Left renal cortex interstitium (tissue), 4 donors: Measurements from ENCODE around the gene MRPS24. TPM values are rescaled to one million over a fixed set of nuclear protein-coding genes. Genes with fewer than 3 reads are reported as not detected.
"Not testable (repeated sequence)": the region's sequence is repeated elsewhere in the genome, so short reads cannot be mapped to it uniquely, and the experiment has no call there.

Source experiments
- DNase-seq, 4 donors: peaks; one replicate each; pipeline ENCODE4 v3.0.0-alpha.2; 2013; ENCODE audit warnings: low read depth in 4 of 4, low spot score in 2 of 4, missing footprints in 1 of 4
- polyA plus RNA-seq, 4 donors: library from polyadenylated mRNA; unstranded; fragments of 120-200 nt; gene quantifications; one replicate each; pipeline ENCODE4 v1.2.1, GENCODE V29; 2013; ENCODE audit not compliant: insufficient read length in 4 of 4

Gene MRPS24
- polyA plus RNA-seq = 100 to 1,000 TPM in 1 of 4 donors, 10 to 100 TPM in 3; 74.2 to 118 (median 87.5) TPM

DNA sequence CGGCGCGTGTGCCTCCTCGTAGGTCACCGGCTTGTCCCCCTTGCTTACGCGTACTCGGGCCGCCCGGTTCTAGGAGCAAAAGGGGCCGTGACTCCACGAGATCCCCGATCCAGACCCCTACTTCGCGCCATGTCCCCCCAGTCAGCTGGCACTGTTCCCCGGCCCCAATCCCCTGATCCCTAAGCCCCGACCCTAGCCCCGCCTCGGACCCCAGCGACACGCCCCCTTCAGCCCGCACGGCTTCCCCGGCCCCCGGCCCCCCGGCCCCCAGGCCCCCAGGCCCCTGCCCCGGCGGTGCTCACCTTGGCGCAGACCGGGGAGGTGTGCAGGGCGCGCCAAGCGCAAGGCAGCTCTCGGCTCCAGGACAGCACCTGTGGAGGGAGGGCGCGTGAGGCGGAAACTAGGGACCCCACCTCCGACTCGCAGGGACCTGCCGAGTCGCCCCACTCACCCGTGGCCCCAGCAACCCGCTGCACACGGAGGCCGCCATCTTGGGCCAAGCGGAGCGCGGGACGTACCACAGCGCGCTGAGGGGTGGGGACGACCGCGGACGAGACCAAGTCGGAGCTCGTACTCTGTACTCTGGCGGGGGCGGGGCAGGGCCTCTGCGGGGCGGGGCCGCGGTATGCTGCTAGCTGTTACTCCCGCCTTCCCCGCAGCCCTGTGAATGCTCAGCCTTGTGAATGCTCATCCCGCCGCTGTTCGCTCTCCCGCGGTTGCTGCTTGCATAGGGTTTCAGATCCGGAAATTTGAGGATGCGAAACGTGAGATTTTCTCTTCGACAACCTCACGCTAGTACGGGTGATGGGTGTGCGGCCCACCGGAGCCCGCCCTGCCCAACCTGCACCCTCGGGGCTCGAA, at the start of gene MRPS24:
Gene MRPS24, minus strand, starts transcription at position 512 of the 861 bp plus-strand sequence. Its CDS starts 22 bp downstream, at position 490.
- peak; percentile 77 to 90 (median 89) for DNase-seq

DNA sequence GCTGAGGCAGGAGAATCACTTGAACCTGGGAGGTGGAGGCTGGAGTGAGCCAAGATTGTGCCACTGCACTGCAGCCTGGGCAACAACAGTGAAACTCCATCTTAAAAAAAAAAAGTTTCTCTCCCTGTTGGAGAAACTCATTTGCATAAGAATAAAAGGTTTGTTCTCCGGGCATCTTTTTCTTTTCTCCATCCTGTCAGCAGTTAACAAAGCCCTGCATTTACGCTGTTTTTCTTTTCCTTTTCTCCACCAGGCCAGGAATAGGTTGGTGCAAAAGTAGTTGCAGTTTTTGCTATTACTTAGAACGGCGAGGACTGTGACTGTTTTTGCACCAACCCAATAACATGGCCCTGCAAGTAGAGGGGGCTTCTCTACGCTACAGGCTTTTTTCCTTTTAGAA, 46.6 kb upstream of the MRPS24 start:
- no peak for DNase-seq

DNA sequence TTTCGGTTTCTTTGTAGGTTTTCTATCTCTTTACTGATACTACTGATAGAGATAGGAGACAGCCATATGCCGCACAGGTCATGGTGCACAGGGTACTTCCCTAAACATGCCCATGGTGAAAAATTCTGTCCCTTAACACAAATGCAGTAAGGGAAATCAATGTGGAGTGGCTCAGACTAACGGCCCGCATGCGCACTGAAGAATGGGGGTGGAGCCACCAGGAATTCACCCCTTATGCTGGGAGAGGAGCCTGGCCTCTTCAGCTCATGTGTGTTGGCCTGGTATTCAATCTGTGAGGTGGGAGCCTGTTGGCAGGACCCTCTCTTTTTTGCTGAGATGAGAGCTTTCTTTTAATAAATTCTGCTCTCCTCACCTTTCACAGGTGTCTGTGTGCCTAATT, 45.5 kb upstream of the MRPS24 start:
- DNase-seq = no peak

DNA sequence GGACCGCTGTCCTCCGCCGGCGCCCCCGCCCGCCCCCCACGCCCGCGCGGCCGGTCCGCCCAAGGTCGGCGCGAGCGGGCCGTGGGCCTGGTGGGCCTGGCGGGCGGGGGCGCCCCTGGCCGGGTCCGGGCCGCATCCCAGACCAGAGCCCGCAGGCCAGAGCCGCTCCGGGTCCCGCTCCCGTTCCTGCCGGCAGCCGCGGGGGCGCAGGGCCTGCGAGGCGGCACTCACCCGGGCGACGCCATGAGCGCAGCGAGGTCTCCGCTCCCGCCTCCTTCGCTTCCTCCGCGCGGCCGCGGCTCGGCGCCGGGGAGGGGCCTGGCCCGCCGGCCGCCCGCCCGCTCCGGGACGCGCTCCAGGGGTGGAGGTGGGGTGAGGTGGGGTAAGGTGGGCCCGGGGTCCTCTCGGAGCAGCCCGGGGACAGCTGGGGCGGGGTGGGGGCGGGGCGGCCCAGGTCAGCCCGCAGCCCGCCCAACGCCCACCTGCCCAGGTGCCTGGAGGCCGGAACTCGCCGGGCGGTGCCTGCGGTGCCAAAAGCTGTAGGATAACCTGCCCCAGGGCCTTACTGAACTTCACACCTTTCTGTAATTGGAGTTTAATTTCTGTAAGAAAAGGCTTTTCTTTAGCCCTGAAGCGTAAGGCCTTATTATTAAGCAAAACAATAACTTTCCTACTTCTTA, 37.2 kb upstream of the MRPS24 start, which contains the start of gene URGCP:
Gene URGCP, minus strand, starts transcription at position 266 of the 680 bp plus-strand sequence. Its CDS starts 21 bp downstream, at position 245.
- peak in 1 of 4 donors; percentile 18 for DNase-seq

DNA sequence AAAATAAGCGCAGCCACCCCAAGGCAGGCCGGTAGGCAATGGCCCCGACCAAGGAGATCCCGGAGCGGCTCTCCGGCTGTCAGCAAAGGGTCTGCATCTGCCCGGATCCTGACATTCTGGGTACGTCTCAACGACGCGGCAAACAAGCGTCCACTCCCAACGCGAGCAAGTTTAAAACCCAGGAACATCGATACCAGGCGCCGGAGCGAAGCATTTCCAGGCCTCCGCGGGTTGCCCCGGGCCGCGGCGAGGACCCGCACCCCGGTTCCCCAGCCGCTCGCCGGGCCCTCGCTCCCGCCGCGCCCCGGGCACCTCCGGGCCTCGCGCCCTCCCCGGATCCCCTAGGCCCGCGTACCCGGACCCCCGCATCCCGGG, 36.6 kb upstream of the MRPS24 start:
- DNase-seq = peak in 2 of 4 donors; percentile 26 to 29

DNA sequence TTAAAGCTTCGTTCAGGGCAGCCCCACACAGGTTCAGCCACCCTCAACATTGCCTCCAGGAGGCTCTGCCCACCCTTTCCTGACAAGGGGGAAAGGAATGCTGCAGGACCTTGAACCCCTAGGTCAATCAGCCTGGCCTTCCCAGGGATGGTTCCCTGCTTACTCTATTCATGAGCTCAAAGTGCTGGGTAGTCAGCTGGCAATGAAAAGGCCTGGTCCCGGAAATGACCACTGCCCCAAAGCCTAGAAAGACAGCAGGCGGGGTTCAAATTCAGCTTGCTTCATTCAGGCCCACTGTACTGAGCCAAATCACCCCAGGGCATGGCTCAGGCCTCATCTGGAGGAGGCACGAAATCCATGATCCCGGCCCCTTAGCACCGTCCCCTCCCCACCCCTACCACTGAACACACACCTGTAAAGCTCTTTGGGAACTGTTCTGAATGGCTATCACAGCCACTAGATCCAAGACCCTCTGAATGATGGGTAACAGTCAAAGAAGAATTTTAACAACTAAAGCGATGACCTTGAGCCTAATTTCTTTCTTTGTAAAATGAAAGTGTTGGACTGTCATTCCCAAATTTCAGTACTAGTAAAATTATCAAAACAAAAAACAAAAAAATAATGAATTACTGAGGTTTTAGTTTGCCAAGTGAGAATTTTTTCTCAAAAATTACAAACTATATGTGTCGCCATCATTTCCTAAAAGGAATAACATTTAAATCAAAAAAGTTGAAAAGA, 36.1 kb upstream of the MRPS24 start:
- no peak for DNase-seq

DNA sequence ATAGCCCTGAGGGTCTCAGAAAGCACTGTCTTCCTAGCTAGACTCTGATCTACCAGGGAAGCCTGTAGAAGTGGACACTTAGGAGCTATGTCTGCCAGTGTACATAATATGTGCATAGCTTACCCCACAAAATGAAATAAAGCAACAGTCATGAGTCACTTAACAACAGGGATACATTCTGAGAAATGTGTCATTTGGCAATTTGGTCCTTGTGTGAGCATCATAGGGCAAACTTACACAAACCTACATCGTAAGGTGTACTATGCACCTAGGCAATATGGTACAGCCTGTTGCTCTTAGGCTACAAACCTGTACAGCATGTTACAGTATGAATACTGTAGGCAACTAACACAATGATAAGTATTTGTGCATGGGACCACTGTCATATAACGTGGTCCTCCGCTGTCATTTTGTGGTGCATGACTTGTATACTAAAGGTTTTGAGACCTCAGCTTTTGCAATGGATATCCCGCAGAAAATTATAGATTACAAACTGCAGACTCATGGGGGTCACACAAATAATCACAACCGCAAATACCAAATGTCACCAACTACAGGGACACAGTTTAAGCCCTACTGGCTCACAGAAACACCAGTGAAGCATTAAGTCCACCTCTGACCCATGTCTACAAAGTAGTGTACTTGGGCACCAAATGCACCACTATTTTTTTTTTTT, 35.4 kb upstream of the MRPS24 start:
- no peak for DNase-seq

DNA sequence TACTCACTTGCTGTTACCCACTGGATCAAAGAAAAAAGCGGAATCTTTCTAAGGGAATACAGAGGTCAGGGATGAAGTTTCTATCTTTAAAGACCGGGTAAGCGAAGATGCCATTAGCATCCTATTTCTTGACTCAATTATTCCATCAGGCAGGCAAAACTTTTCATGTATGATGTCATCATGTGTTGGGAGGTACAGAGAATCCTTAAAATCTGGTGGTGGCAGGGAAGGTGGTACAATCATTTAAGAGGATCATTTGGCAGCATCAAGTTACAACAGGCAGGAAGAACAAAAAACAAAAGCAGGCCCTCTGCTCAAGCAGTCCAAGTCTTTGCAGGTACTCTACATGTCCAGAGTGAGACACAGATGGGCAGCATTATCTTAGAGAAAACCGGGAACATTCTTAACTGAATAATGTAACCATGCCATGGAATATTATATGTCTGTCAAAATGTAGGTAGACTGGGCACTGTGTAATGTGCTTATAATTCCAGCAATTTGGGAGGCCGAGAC, 33.3 kb upstream of the MRPS24 start:
- DNase-seq = no peak

DNA sequence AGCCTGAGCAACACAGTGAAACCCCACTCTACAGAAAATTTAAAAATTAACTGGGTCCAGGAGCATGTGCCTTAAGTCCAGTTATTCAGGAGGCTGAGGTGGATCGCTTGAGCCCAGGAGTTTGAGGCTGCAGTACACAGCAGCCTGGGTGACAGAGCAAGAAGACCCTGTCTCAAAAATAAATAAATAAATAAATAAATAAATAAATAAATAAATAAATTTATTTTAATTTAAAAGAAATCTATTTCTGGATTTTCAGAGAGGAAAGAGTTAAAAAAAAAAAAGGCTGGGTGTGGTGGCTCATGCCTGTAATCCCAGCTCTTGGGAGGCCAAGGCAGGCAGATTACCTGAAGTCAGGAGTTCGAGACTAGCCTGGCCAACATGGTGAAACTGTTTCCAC, 29.3 kb upstream of the MRPS24 start:
- not testable (repeated sequence) for DNase-seq

DNA sequence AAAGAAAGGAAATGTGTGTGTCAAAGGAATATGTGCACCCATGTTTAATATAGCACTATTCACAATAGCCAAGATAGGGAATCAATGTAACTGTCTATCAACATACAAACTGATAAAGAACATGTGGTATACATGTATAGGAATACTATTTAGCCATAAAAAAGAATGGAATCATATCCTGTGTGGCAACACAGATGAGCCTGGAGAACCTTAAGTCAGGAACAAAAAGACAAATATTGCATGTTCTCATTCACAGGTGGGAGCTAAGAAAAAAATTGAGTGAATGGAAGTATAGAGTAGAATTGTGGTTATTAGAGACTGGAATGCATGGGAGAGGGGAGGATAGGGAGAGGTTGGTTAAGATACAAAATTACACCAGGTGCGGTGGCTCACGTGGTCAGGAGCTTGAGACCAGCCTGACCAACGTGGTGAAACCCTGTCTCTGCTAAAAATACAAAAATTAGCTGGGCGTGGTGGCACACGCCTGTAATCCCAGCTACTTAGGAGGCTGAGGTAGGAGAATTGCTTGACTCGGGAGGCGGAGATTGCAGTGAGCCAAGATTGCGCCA, 26.6 kb upstream of the MRPS24 start:
- DNase-seq = no peak

DNA sequence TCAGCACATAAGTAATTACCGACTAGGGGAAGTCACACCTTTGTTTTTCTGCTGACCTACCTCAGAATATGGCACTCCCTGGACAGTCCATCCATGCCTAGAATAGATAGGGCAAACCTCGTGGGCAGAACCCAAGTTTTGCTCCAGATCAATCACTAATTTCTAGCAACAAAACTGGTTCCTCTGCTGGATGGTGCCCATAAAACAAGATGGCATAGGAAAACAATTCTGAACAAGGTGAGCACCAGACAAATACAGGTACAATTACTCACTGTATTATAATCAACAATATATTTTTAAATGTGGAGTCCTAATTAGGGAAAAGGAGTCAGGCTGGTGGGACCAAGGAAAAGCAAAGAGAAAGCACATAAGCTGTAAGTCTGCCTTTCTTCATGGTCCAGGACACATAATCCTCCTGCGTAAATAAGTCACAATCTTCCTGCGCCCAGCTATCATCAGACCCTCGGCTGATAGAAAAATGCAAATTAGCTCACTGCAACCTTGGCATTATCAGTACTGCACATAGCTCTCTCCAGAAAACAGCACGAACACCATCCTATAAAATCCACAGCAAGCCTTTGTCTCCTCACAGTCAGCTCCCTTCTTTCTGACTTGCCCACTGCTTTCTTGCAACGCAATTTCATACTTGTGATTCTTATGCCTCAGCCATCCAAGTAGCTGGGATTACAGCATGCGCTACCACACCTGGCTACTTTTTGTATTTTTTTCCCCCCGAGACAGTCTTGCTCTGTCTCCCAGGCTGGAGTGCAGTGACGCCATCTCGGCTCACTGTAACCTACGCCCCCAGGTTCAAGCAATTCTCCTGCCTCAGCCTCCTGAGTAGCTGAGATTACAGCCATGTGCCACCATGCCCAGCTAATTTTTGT, 22.0 kb upstream of the MRPS24 start:
- no peak for DNase-seq

DNA sequence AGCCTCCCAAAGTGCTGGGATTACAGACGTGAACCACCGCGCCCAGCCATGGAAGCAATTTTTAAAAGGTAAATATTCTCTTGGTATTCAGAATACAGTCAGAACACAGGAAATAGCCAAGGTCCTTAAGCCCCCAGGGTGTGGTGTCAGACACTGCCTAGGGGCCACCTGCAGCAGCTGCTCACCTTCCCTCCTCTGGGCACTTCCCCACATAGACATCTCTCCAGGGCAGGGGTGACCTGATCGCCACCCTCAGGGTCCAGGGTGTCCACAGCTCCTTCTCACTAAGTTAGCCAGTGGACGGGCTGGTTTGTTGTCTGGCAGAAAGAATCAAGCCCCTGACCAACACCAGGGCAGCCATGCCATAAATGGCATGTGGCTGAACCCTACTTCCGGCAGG, 21.2 kb upstream of the MRPS24 start:
- DNase-seq = no peak

DNA sequence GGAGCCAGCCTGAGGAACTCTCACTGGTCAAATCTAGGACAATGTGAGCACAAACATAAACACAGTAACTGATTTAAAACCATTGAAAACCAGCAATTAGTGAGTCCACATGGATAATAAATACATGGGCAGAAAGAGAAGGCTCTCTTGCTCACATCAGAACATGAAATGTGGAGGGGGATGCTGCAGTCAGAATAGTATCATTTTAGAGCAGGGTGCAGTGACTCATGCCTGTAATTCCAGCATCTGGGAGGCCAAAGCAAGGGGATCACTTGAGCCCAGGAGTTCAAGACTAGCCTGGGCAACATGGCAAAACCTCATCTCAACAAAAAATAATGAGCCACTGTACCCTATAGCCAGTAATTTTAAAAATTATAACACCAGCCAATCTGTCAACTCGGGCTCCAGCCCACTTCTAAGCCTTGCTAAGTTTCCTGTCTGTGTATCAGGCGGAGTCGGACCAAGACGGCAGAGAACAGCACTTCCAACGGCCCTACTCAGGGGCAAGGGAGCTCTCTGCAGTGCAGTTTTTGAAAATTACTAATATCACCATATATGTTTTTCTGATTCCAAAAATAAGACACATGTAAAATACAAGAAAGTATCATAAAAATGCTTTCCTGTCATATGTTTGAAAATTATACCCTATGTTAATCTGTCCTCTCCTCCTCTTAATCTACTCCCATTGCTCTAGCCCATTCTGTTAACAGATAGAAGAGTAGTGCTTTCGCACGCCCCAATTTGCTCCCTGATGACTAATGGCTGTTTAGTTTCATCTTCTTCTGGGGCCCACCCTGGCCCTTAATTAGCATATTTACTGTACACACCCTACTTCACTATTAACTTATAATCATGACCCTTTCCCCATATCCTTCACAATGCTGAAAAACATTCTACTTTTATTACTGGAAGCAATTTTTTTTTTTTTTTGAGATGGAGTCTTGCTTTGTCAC, 20.0 kb upstream of the MRPS24 start:
- DNase-seq = no peak

DNA sequence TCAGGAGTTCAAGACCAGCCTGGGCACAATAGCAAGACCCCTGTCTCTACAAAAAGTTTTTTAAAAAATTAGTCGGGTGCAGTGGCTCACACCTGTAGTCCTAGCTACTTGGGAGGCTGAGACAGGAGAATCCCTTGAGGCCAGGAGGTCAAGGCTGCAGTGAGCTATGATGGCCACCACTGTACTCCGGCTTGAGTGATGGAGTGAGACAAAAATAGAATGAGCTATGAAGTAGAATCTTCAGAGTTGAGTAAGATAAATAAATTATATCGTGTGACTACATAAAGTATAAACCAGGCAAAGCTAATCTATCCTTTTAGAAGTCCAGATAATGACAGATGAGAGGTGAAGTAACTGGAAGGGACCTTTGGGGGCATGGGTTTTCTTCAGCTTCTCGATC, 15.3 kb upstream of the MRPS24 start:
- no peak for DNase-seq

DNA sequence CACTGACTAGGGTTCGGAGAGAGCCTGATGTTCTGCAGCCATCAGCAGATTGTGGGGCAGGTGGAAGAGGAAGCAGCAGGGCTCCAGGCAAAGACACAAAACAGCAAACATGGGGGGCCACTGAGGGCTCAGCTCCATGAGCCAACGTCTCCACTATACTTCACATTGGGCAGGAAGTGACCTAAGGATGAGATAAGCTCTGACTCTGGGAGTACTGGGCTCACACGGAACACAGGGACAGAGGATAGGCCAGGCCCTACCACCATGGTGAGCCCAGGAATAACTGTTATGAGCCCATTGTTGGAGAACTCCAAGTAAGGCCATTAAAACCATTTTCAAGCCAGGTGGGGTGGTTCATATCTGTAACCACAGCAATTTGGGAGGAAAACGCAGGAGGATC, 14.9 kb upstream of the MRPS24 start:
- DNase-seq = no peak

DNA sequence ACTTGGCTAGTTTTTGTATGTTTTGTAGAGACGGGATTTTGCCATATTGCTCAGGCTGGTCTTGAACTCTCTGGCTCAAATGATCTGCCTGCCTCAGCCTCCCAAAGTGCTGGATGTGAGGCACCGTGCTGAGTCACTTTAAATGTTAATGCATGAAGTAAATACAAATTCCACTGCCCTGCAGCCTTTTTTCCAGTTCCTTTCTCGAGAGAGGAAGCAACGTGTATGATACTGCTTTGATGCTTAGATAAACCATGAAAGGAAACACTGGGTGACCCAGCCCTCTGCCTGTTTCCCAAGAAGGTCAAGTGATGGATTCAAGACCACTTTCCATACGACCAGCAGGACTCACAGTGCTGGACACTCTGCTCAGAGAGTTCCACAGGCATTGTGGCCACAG, 11.3 kb upstream of the MRPS24 start:
- DNase-seq = no peak

DNA sequence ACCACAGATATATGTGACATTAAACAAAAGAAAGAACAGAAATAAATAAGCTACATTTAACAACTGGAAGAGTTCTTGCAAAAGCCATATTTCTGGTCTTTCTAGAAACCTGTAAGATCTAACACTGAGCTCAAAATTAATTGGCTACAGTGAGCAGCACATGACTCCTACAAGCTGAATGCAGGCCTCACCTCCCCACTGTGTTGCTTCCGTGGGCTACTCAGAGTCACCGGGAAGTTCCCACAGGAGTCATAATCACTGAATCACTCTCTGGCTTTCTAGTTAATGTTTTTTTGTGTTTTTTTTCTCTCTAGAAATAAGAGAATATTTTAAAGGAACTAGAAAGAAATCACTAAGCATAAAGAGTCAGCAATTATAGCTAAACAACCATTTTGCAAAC, 10.2 kb upstream of the MRPS24 start:
- no peak for DNase-seq

DNA sequence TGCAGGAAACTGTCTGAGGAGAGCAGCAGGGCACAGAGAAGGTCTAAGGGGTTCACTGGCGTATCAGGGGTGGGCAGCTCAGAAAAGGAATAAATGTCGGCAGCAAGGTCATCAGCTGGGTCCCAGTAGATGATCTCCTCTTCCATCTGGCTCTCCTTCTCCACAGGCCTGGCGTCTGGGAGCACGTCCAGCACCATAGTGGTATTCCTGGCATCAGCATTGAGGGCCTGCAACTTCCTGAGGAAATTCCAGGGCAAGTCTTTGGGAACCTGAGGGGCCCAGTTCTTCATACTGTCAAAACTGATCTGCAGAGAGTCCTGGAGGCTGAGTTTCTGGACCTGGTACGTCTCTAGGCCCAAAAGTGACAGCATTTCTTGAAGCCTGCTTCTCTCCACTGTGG, 9.6 kb upstream of the MRPS24 start:
- DNase-seq = no peak
